ENCODE results near the gene CORO2A.

The CORO2A gene

DNA sequence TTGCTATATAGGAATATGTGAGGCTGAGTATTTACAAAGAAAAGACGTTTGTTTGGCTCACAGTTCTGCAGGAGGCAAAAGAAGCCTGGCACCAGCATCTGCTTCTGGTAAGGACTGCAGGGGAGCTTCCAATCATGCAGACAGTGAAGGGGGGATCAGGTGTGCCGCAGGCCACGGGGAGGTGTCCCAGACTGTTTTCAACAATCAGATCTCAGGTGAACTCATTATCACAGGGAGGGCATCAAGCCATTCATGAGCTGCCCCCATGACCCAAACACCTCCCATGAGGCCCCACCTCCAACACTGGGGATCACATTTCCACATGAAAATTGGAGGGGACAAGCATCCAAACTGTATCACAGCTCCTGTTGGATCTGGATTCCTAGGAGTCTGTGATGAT is 43.0 kb downstream of the CORO2A start:
- Histone ChIP-seq H3K27ac (ENCODE audit: low read depth, low read length, poor library complexity, severe bottlenecking) (no peak overlapping the region), H3K9me2 (ENCODE audit: low read depth, low read length) (no peaks in the 10 kb centered on the region), H3K9me3 (ENCODE audit: low read length) (no peaks in the 10 kb centered on the region), H3F3A (ENCODE audit: insufficient read depth, low read length) (no peaks in the 10 kb centered on the region), H3K36me3 (ENCODE audit: insufficient read depth, low read length) (no peaks in the 10 kb centered on the region), H3K4me3 (ENCODE audit: low read depth, low read length, poor library complexity, severe bottlenecking) (no peak overlapping the region), H2AFZ (ENCODE audit: low read length) (no peak overlapping the region), H3K9ac (ENCODE audit: low read length) (no peak overlapping the region), H3K4me2 (ENCODE audit: low read length) (no peak overlapping the region), H3K27me3 (ENCODE audit: insufficient read depth, low read length) (no peaks in the 10 kb centered on the region), H3K79me2 (ENCODE audit: insufficient read depth, low read length) (no peaks in the 10 kb centered on the region), H3K4me1 (ENCODE audit: insufficient read depth, low read length, severe bottlenecking) (no peaks in the 10 kb centered on the region), H4K20me1 (ENCODE audit: insufficient read depth, low read length) (no peaks in the 10 kb centered on the region)
- TF ChIP-seq CTCF (IDR thresholded peaks at IDR 0.05; ENCODE audit: low read length) (no peak), EZH2 (IDR thresholded peaks at IDR 0.05; ENCODE audit: borderline replicate concordance, low read length) (no peak)

DNA sequence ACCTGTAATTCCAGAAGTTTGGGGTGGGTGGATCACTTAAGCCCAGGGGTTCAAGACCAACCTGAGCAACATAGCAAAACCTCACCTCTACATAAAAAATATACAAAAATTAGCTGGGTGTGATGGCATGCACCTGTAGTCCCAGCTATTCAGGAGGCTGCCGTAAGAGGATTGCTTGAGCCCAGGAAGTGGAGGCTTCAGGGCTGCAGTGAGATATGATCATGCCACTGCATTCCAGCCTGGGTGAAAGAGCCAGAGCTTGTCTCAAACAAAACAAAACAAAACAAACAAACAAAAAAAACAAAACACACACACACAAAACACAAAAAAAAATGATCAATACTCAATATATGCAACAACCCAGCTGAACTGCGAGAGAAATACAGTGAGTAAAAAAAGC is 44.0 kb downstream of the CORO2A start:
- Histone ChIP-seq H3K9me2 (ENCODE audit: low read depth, low read length) (no peaks in the 10 kb centered on the region), H3K4me1 (ENCODE audit: insufficient read depth, low read length, severe bottlenecking) (no peaks in the 10 kb centered on the region), H4K20me1 (ENCODE audit: insufficient read depth, low read length) (no peaks in the 10 kb centered on the region), H3K36me3 (ENCODE audit: insufficient read depth, low read length) (no peaks in the 10 kb centered on the region), H3K79me2 (ENCODE audit: insufficient read depth, low read length) (no peaks in the 10 kb centered on the region), H3K9me3 (ENCODE audit: low read length) (no peaks in the 10 kb centered on the region), H3F3A (ENCODE audit: insufficient read depth, low read length) (no peaks in the 10 kb centered on the region), H3K27ac (ENCODE audit: low read depth, low read length, poor library complexity, severe bottlenecking) (no peak overlapping the region), H3K9ac (ENCODE audit: low read length) (no peak overlapping the region), H3K4me2 (ENCODE audit: low read length) (no peak overlapping the region), H2AFZ (ENCODE audit: low read length) (no peak overlapping the region), H3K27me3 (ENCODE audit: insufficient read depth, low read length) (no peaks in the 10 kb centered on the region), H3K4me3 (ENCODE audit: low read depth, low read length, poor library complexity, severe bottlenecking) (no peak overlapping the region)
- no peak for TF ChIP-seq CTCF (IDR thresholded peaks at IDR 0.05; ENCODE audit: low read length)
- no peak for TF ChIP-seq EZH2 (IDR thresholded peaks at IDR 0.05; ENCODE audit: borderline replicate concordance, low read length)

DNA sequence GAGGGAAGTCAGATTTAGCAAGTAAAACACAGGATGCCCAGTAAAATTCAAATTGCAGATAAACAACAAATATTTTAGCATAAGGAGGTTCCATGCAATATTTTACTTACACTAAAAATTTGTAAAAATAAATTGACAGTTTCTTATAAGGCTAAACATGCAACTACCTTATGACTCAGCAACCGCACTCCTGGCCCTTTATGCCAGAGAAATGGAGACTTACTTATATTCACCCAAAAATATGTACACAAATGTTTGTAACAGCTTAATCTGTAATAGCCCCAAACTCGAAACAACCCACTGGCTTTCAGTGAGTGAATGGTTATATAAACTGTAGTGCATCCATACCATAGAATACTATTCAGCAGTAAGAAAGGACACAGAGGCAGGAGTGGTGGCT is 44.9 kb downstream of the CORO2A start:
- no peaks in the 10 kb centered on the region for H3K27me3 ChIP-seq (ENCODE audit: insufficient read depth, low read length)
- no peak overlapping the region for H3K4me3 ChIP-seq (ENCODE audit: low read depth, low read length, poor library complexity, severe bottlenecking)
- no peaks in the 10 kb centered on the region for H3K79me2 ChIP-seq (ENCODE audit: insufficient read depth, low read length)
- no peak overlapping the region for H3K27ac ChIP-seq (ENCODE audit: low read depth, low read length, poor library complexity, severe bottlenecking)
- H4K20me1 ChIP-seq (ENCODE audit: insufficient read depth, low read length): no peaks in the 10 kb centered on the region
- no peaks in the 10 kb centered on the region for H3K9me3 ChIP-seq (ENCODE audit: low read length)
- H3K9me2 ChIP-seq (ENCODE audit: low read depth, low read length): no peaks in the 10 kb centered on the region
- H3K9ac ChIP-seq (ENCODE audit: low read length): no peak overlapping the region
- no peaks in the 10 kb centered on the region for H3K36me3 ChIP-seq (ENCODE audit: insufficient read depth, low read length)
- TF ChIP-seq CTCF (IDR thresholded peaks at IDR 0.05; ENCODE audit: low read length): no peak
- no peak for TF ChIP-seq EZH2 (IDR thresholded peaks at IDR 0.05; ENCODE audit: borderline replicate concordance, low read length)
- no peak overlapping the region for H2AFZ ChIP-seq (ENCODE audit: low read length)
- no peaks in the 10 kb centered on the region for H3K4me1 ChIP-seq (ENCODE audit: insufficient read depth, low read length, severe bottlenecking)
- no peaks in the 10 kb centered on the region for H3F3A ChIP-seq (ENCODE audit: insufficient read depth, low read length)
- no peak overlapping the region for H3K4me2 ChIP-seq (ENCODE audit: low read length)
